AG09319 (cell line): ENCODE measurements around the gene ZIC2.

ENCODE experiments used
- DNase-seq: peaks from one replicate; pipeline ENCODE4 v3.0.0-alpha.2; 2010; ENCODE audit warnings: low read depth; ENCODE audit errors: extremely low read depth
- CTCF ChIP-seq: IDR thresholded peaks from 2 replicates; pipeline ENCODE4 v1.5.1; 2011; ENCODE audit warnings: low read depth, mild to moderate bottlenecking, inconsistent platforms, low read length, moderate library complexity

Gene ZIC2

GRCh38 chr13:99991828-99992775 lies 10.5 kb downstream of the ZIC2 start:
- no peak for TF ChIP-seq CTCF
- DNase-seq = no peak

- DNase-seq = no peak
Measured at GRCh38 chr13:99992949-99993351, 11.4 kb downstream of the ZIC2 start.

GRCh38 chr13:99993660-99994637 lies 12.4 kb downstream of the ZIC2 start:
- TF ChIP-seq CTCF = no peak

More at GRCh38 chr13:99992949-99993351, 11.4 kb downstream of the ZIC2 start:
- TF ChIP-seq CTCF = no peak

GRCh38 chr13:99994638-99995020 lies 13.0 kb downstream of the ZIC2 start:
- DNase-seq = no peak

More at GRCh38 chr13:99993660-99994637, 12.4 kb downstream of the ZIC2 start:
- no peak for DNase-seq

GRCh38 chr13:99995104-99995588 lies 13.6 kb downstream of the ZIC2 start:
- no peak for DNase-seq
- TF ChIP-seq CTCF = no peak

More at GRCh38 chr13:99994638-99995020, 13.0 kb downstream of the ZIC2 start:
- TF ChIP-seq CTCF = no peak

GRCh38 chr13:99995589-99996380 lies 14.2 kb downstream of the ZIC2 start:
- TF ChIP-seq CTCF = no peak
- DNase-seq = no peak
